Gastroesophageal sphincter (tissue), 3 donors: Measurements from ENCODE around the gene EFCAB5.

ENCODE experiments used
- POLR2A ChIP-seq, 2 donors: fragments of 450-650 bp; IDR thresholded peaks; one replicate each; pipeline ENCODE4 v1.6.1; 2017; ENCODE audit warnings: antibody characterized with exemption in 2 of 2, mild to moderate bottlenecking in 2 of 2, moderate library complexity in 1 of 2
- POLR2AphosphoS5 ChIP-seq: sonication (generic); formaldehyde crosslinking; IDR thresholded peaks from one replicate; pipeline ENCODE4 v1.6.1; 2017; ENCODE audit warnings: antibody characterized with exemption
- TF ChIP-seq, protein P1 (sequence below), 4 experiments: fragments of 200-600 bp in 2 of 4; fragments of 450-650 bp in 2 of 4; sonication (generic) in 1 of 4; IDR thresholded peaks; one replicate each; pipeline ENCODE4 v1.5.1; 2017 to 2019; ENCODE audit warnings: antibody characterized with exemption in 4 of 4, mild to moderate bottlenecking in 2 of 4, moderate library complexity in 2 of 4

DNA sequence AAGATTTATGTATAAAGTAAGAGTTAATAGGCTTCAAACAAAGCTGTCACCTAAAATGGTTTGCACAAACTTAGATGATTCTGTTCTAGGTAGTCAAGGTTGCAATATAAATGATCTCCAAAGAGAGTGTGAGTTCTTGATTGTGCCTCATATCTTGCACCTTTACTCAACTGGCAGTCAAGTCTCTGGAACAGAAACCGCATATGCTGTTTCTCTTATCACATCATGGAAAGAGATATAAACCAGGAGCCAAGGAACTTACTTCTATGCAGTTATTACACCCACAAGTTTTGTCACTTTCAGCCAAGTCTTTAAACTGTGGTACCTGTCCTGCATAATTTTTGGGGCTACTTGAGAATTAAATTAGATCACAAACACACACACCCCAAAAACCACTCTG, 16.6 kb upstream of the EFCAB5 start:
- TF ChIP-seq, protein P1, sequence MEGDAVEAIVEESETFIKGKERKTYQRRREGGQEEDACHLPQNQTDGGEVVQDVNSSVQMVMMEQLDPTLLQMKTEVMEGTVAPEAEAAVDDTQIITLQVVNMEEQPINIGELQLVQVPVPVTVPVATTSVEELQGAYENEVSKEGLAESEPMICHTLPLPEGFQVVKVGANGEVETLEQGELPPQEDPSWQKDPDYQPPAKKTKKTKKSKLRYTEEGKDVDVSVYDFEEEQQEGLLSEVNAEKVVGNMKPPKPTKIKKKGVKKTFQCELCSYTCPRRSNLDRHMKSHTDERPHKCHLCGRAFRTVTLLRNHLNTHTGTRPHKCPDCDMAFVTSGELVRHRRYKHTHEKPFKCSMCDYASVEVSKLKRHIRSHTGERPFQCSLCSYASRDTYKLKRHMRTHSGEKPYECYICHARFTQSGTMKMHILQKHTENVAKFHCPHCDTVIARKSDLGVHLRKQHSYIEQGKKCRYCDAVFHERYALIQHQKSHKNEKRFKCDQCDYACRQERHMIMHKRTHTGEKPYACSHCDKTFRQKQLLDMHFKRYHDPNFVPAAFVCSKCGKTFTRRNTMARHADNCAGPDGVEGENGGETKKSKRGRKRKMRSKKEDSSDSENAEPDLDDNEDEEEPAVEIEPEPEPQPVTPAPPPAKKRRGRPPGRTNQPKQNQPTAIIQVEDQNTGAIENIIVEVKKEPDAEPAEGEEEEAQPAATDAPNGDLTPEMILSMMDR (IDR thresholded peaks at IDR 0.05) = no peak
- TF ChIP-seq POLR2A (IDR thresholded peaks at IDR 0.05) (no peak), POLR2AphosphoS5 (no peak)
